Activated CD8-positive, alpha-beta T cell treated with anti-CD3 and anti-CD28 coated beads for 36 hours (primary cell): ENCODE results near the gene GPR143. TPM values are rescaled to one million over a fixed set of nuclear protein-coding genes. Genes with fewer than 3 reads are reported as not detected.
"Not testable (repeated sequence)": the region's sequence is repeated elsewhere in the genome, so short reads cannot be mapped to it uniquely, and the experiment has no call there.

ENCODE experiments used
- ATAC-seq: fragments of 200-7000 bp; cut with Tn5 transposase; one replicate; pipeline ENCODE4 v1.10.0; 2021; ENCODE audit warnings: mild to moderate bottlenecking, moderate library complexity
- CTCF ChIA-PET: fragments of 350-600 bp; sonication (Branson Sonifier 250); formaldehyde crosslinking; loops from one replicate; lab custom pipeline; 2021; ENCODE audit warnings: antibody characterized with exemption; lab: Charles Lee
- POLR2A ChIA-PET: fragments of 350-600 bp; sonication (Branson Sonifier 250); formaldehyde crosslinking; loops from one replicate; lab custom pipeline; 2021; ENCODE audit warnings: antibody characterized with exemption; lab: Charles Lee
- DNase-seq: peaks from one replicate; pipeline ENCODE4 v3.0.0-alpha.2; 2020
- H3K27ac Mint-ChIP-seq: one replicate; pipeline ENCODE4 v1.8.0; 2021; ENCODE audit warnings: mild to moderate bottlenecking, mixed read lengths
- H3K27me3 Mint-ChIP-seq: one replicate; pipeline ENCODE4 v1.8.0; 2021; ENCODE audit warnings: mixed read lengths
- H3K36me3 Mint-ChIP-seq: one replicate; pipeline ENCODE4 v1.8.0; 2021; ENCODE audit warnings: low read depth, mixed read lengths
- H3K4me1 Mint-ChIP-seq: one replicate; pipeline ENCODE4 v1.8.0; 2021; ENCODE audit warnings: low read depth, mixed read lengths
- H3K4me3 Mint-ChIP-seq: one replicate; pipeline ENCODE4 v1.8.0; 2021; ENCODE audit warnings: mild to moderate bottlenecking, moderate library complexity, mixed read lengths
- H3K9me3 Mint-ChIP-seq: one replicate; pipeline ENCODE4 v1.8.0; 2021; ENCODE audit warnings: mixed read lengths
- intact Hi-C: fragments of 100-400 bp; cut with micrococcal nuclease; formaldehyde crosslinking; loops from one replicate; pipeline ENCODE4 v1.10.0; 2022
- total RNA-seq, 2 experiments: library from RNA; stranded (reverse); gene quantifications; one replicate each; pipeline ENCODE4 v1.2.3, GENCODE V29; 2021
- TF ChIP-seq, protein P1 (sequence below): fragments of 200-600 bp; IDR thresholded peaks from one replicate; pipeline ENCODE4 v1.8.0; 2022; ENCODE audit warnings: antibody characterized with exemption, mild to moderate bottlenecking

GPR143 gene
- total RNA-seq: not detected

DNA sequence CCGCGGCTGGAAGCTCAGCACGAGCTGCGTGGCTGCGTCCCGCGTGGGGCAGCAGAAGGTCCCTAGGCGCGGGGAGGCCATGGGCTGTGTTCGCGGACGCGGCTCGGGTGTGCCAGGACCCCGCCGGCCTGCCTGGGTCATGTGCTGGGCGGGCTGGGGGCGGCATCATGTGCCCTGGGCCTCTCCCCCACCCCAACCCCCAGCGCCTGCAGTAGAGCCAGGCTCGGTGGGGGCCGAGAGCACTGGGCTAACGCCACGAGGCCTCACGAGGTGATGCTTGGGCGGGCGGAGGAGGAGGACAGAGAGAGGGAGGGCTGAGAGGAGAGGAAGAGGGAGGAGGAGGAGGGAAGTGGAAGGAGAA, at the start of gene GPR143:
TSS of gene GPR143 (minus strand) at position 111 of the 361 bp plus-strand sequence. CDS start at position 81, 30 bp downstream.
- H3K27me3 Mint-ChIP-seq: peaks cover 13% of the 10 kb centered on the region
- intact Hi-C loops: no loop called here

DNA sequence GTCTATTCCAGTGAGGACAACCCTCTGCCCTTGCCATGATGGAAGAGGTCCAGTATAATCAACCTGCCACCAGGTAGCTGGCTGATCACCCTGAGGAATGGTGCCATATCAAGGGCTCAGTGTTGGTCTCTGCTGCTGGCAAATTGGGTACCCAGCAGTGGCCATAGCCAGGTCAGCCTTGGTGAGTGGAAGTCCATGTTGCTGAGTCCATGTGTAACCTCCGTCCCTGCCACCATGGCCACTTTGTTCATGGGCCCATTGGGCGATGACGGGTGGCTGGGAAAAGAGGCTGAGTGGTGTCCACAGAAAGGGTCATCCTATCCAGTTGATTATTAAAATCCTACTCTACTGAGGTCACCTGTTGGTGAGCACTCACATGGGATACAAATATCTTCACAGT, 45.4 kb upstream of the GPR143 start:
- CTCF ChIA-PET, H3K9me3 Mint-ChIP-seq, H3K4me1 Mint-ChIP-seq, DNase-seq, H3K36me3 Mint-ChIP-seq, H3K4me3 Mint-ChIP-seq, H3K27me3 Mint-ChIP-seq, intact Hi-C loops, H3K27ac Mint-ChIP-seq, ATAC-seq, POLR2A ChIA-PET: not testable (repeated sequence)

More for the DNA sequence above, at the start of gene GPR143:
- H3K4me3 Mint-ChIP-seq: no peak within 1 kb of the TSS
- TF ChIP-seq, protein P1, sequence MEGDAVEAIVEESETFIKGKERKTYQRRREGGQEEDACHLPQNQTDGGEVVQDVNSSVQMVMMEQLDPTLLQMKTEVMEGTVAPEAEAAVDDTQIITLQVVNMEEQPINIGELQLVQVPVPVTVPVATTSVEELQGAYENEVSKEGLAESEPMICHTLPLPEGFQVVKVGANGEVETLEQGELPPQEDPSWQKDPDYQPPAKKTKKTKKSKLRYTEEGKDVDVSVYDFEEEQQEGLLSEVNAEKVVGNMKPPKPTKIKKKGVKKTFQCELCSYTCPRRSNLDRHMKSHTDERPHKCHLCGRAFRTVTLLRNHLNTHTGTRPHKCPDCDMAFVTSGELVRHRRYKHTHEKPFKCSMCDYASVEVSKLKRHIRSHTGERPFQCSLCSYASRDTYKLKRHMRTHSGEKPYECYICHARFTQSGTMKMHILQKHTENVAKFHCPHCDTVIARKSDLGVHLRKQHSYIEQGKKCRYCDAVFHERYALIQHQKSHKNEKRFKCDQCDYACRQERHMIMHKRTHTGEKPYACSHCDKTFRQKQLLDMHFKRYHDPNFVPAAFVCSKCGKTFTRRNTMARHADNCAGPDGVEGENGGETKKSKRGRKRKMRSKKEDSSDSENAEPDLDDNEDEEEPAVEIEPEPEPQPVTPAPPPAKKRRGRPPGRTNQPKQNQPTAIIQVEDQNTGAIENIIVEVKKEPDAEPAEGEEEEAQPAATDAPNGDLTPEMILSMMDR: no peak
- POLR2A ChIA-PET: no interaction called here
- H3K27ac Mint-ChIP-seq: no peak within 1 kb of the TSS
- no peaks in the 10 kb centered on the region for H3K4me1 Mint-ChIP-seq
- no peaks in the 10 kb centered on the region for H3K9me3 Mint-ChIP-seq
- ATAC-seq (no peak), DNase-seq (no peak)
- CTCF ChIA-PET: no interaction called here
- no peaks in the 10 kb centered on the region for H3K36me3 Mint-ChIP-seq

DNA sequence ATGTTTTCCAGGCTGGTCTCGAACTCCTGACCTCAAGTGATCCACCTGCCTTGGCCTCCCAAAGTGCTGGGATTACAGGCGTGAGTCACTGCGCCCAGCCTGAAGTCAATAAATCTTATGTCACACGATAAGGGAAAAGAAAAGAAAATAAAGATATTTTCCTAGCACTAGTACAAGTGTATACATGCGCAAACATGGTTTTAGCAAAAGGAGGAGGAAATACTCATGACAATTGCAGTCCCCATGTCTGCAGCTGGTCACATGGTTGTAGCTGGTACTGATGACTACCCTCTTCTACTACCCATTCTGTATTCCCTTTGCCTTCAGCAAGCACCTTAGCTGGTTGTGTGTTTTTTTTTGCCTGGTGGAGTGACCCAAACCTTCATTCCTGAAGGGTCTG, 44.2 kb upstream of the GPR143 start:
- H3K4me1 Mint-ChIP-seq, DNase-seq, H3K27ac Mint-ChIP-seq, H3K9me3 Mint-ChIP-seq, H3K27me3 Mint-ChIP-seq, intact Hi-C loops, H3K36me3 Mint-ChIP-seq, ATAC-seq, CTCF ChIA-PET, POLR2A ChIA-PET, H3K4me3 Mint-ChIP-seq: not testable (repeated sequence)

DNA sequence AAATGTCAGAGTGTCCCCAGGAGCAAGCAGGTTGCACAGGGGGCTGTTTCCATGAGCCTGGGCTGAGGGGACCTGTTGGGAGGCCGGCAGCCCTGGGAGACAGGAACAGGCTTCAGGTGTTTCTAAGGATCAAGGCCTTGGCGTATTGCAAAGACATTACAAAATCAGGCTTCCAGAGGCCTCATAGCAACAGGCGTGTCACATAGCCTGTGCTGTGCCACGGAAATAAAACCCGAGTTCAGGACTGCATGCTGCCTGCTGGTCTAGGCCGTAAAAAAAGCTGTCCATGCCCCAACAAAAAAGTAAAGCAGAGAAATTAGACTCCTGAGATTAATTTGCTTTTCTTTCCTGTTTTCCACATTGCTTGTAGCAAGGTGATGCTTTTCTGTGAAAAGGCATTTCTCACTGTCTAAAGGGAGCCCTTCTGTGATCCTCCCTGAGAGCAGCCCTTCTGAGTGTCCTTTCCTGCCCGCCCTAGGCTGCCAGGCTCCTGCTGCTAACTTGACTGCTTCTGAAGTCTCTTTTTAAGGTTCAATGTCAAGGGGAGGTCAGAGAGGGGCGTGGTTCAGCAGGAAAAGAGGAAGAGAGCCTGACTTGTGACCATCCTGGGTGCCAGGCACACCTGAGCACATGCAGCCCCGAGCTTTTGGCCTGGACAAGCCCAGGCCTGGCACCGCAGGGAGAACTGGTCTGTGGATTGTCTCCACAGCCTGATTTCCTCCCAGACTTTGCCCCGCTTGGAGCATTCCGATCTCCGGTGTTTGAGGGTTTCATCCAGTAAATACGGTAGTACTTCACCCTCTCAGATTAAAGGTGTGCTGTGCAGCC, 41.9 kb upstream of the GPR143 start:
- no peaks in the 10 kb centered on the region for H3K9me3 Mint-ChIP-seq
- CTCF ChIA-PET: no interaction called here
- ATAC-seq (no peak), DNase-seq (no peak)
- peaks cover 2% of the 10 kb centered on the region for H3K27me3 Mint-ChIP-seq
- H3K36me3 Mint-ChIP-seq: no peaks in the 10 kb centered on the region
- H3K27ac Mint-ChIP-seq: no peak overlapping the region
- no peaks in the 10 kb centered on the region for H3K4me1 Mint-ChIP-seq
- no peak overlapping the region for H3K4me3 Mint-ChIP-seq
- TF ChIP-seq, protein P1: no peak
- POLR2A ChIA-PET: no interaction called here
- intact Hi-C loops: no loop called here

DNA sequence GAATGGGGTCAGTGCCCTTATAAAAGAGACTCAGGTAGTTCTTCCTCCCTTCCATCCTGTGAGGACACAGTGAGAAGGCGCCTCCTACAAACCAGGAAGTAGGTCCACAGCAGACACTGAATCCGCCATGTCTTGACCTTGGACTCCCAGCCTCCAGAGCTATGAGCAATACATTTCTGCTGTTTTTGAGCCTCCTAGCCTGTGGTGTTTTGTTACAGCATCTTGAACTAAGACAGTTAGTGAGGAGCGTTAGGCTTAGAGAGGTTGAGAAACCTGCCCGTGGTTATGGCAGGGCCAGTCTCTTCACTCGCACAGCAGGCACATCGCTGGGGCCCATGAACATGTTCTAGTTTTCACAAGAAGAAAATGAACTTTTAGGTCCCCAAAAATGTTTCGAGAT, 40.3 kb upstream of the GPR143 start:
- peaks cover 2% of the 10 kb centered on the region for H3K27me3 Mint-ChIP-seq
- no peaks in the 10 kb centered on the region for H3K9me3 Mint-ChIP-seq
- ATAC-seq (no peak), DNase-seq (no peak)
- no peak overlapping the region for H3K4me3 Mint-ChIP-seq
- no peak overlapping the region for H3K27ac Mint-ChIP-seq
- TF ChIP-seq, protein P1: no peak
- ChIA-PET POLR2A (no interaction called here), CTCF (no interaction called here)
- H3K36me3 Mint-ChIP-seq: no peaks in the 10 kb centered on the region
- intact Hi-C loops: no loop called here
- no peaks in the 10 kb centered on the region for H3K4me1 Mint-ChIP-seq

DNA sequence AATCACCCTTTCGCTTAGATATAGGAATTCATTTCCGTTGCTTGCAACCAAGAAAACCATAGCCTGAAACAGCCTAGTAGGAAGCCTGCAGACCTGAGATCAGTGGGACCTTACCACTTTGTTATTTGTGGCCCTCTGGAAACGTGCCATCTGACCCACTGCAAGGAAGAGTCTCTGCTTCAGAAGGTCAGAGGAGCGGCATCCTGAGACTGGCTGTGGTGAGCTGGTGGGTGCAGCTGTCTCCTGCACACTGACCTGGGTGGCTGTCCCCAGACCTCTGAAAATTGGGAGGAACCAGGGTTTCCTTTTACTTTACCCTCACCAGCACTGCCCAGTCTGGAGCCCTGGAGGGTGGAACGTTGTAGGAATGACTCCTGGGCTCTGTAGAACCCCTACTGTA, 38.8 kb upstream of the GPR143 start:
- Mint-ChIP-seq H3K9me3 (peaks cover 9% of the 10 kb centered on the region), H3K36me3 (no peaks in the 10 kb centered on the region), H3K4me3 (no peak overlapping the region), H3K4me1 (no peaks in the 10 kb centered on the region), H3K27me3 (peaks cover 6% of the 10 kb centered on the region), H3K27ac (no peak overlapping the region)
- intact Hi-C loops: no loop called here
- TF ChIP-seq, protein P1: no peak
- no peak for ATAC-seq
- ChIA-PET CTCF (no interaction called here), POLR2A (no interaction called here)
- DNase-seq: no peak
